HG03354 (cell line): ENCODE measurements around the gene KCNQ1.

ENCODE experiments used
- ATAC-seq: cut with Tn5 transposase; IDR thresholded peaks from one replicate; pipeline ENCODE4 v1.9.1; 2021; ENCODE audit warnings: mild to moderate bottlenecking; ENCODE audit not compliant: unreplicated experiment, poor library complexity, severe bottlenecking

The KCNQ1 gene

GRCh38 chr11:2728128-2728662, 283.4 kb downstream of the KCNQ1 start:
- ATAC-seq, result no peak

DNA sequence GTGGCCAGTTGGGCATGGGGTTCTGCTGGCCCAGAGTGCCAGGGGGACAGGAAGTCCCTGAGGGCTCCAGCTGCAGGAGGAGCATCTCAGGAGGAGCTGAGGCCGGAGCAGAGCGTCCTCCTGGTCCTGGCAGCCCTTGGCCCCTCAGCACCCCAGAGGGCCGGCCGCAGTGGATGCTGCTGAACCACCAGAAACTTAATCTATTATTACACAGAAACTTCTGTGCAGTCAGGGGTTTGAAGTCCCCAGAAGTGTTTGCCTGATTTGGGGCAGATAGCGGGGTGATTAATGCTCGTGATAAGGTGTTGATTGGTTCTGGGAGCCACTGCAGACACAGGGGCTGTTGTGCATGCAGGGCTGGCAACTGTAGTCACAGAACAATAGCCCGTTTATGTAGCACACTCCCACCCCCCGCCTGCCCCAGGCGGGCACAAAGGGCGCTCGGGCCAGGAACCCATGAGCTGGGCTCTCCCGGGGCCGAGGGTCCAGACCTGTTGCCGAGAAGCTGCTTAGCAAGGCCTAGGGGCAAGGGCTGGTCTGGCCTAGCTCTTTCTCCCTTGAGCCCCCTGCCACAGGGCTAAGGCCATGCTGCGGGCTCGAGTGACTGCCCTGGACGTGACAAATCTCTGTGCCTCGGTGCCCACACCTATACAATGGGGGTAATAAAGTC, 284.0 kb downstream of the KCNQ1 start:
- ATAC-seq, result no peak

GRCh38 chr11:2729841-2730240, 285.0 kb downstream of the KCNQ1 start:
- no peak for ATAC-seq

GRCh38 chr11:2730272-2731129, 285.7 kb downstream of the KCNQ1 start:
- no peak for ATAC-seq

DNA sequence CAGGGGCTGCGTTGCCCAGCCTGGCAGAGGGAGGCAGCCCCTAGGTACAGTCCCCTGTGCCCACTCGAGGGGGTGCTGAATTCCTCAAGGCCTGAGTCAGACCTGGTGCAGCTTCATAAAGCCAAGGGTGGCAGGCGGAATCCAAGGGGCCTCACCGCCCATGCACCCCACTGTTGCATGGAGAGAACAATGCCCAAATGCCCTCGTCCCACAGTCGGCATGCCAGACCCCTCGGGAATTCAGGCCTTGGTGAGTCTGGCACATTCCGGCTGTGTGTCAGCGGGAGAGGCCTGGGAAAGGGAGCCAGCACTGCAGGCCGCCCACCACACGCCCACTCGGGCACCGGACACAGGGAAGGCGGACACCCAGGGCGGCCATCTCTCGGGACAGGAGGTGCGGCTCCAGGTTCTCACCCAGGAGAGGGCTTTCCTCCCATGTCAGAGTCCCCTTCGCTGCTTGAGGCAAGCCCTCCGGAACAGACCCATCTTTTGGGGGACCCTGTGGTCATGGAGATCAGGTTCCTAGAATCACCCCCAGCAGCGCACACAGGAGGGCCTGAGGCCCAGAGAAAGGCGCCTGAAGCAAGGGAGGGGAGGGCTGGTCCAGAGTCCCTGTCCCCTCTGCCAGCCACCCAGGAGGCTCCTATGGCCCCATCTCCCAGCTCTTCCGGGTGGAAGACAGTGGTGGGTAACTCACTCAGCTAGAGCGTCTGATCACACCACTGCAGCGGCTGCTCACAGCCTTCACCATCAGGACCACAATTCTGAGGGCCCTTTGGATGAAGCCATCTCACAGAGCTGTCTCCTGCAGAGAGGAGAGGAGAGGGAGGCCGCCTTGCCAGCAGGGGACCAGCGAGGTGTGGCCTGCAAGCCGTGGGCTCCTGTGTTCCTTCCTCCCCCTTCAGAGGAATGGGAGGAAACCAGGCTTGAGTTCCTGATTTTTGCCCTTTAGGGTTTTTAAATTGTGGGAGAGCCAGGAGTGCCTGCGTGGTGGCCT, 286.6 kb downstream of the KCNQ1 start:
- ATAC-seq, result no peak

- ATAC-seq, result no peak
These were observed 287.6 kb downstream of the KCNQ1 start for GRCh38 chr11:2732261-2732939.

DNA sequence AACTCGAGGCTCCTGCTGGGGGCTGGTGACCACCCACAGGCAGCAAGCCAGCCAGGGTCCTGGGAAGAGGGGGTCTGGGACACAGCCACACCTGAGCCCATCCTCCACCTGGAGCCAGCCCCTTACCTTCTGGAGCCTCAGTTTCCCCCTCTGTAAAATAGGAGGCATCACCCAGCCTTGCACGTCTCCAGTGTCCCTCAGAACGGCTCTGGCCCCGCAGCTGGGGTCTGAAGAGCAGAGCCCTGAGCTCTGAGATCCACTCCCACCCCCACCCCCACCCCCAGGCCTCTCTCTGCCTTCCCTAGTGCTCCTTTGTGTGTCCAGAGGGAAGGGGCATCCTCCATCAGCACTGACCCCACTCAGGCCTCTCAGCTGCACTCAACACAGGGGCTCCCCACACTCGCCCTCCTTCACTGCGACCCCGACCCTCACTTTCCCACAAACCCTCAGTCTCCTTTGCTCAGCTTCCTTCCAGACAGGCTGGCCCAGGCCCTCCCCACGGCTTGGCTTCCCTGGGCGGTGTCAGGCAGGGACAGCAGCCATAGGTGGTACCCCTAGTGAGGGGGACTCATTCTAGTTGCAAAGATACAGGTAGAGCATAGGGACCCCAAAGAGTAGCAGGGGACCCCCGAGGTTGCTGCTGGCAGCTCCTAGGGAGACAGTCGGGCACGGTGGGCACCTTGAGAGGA, 288.3 kb downstream of the KCNQ1 start:
- ATAC-seq, result no peak

- ATAC-seq, result no peak
These were observed 289.6 kb downstream of the KCNQ1 start for GRCh38 chr11:2734181-2735052.

DNA sequence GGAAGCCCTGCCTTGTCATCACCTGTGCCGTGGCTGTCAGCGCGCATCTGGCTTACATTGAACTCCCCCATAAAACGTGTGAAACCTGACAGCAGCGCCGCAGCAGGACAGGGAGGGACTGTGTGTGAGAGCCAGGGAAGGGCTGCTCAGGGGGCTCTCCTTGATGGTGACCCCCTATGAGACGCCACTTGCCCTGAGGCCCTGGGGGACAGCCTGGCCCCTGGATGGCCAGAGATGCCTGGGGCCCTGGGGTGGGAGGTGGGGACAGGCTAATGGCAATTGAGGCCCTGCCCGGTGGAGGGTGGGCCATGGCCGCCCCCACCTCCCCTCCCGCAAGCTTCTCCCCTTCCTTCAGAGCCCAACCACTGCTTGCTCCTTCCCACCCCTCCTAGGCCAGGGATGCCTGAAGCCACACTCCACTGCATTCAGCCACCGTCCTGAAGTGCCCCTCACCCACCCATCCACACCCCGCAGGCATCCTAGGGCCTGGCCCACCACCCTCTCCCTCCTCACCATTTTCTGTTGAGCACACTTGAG, 290.3 kb downstream of the KCNQ1 start:
- ATAC-seq, result no peak

- ATAC-seq, result no peak
These were observed 291.9 kb downstream of the KCNQ1 start for GRCh38 chr11:2736577-2737225.

DNA sequence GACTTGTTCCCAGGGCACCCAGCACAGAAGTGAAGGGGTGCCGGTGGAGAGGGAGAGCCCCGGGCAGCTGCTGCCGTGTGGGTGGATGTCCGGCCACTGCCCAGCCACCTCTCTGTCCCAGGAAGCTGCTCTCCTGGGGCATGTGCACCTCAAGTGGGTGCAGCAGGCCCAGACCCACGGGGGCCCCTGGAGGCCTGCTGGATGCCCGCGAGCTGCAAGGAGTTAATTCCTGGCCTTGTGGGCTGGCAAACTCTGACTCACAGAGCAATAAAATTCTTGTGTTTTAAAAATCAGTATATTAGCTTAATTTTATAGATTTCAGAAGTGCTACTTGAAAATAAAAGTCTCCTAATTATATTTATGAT, 292.4 kb downstream of the KCNQ1 start:
- no peak for ATAC-seq

DNA sequence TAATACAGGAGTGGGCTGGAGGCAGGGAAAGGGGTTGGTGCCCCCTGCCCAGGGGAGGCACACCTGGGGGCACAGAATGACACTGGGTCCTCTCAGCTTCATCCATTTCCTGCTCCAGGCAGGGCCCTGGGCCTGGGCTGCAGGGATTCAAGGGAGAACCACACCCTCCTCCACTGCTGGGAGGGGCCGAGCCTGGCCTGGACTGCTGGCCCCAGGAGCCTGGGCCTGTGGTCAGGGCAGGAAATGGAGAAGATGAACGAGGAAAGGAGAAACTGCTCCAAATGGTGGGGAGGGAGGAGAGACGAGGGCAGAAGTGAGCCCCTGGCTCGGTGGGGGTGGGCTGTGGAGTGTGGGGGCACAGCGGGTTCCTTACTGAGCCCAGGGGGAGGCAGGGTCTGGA, 293.1 kb downstream of the KCNQ1 start:
- no peak for ATAC-seq

- ATAC-seq, result no peak
These were observed 294.0 kb downstream of the KCNQ1 start for GRCh38 chr11:2738551-2739431.

DNA sequence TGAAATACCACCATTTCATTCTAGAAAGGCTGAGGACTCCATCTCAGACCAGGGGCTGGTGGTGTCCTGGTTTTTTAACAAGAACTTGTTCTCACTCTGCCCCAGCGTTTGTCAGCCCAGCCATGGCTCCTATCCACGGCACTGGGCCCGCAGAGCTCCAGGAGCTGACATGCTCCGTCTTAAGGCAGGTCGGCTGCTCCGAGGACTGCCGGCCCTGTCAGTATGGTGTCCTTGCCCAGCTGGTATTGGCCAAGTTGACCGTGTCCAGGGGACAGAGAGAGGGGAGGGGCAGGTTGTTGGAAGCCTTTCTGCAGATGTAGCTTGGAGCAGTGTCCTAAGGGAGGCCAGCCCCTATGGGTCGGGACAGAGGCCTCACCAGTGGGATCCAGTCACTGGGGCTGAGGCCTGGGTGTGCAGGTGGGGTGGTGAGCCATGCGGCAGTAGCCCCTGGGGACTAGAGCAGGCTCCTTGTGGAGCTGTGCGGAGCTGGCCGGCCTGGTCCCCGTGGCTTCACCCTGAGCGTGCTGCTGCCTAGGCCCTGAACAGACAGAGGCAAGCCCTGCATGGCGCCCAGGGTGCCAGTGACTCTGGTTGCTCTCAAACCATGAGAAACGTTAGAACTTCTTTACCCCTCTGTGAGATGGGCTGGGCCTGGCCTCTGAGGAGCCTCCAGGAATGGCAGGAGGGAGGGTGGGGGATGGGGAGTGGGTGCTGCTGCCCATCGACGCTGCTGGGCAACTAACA, 294.9 kb downstream of the KCNQ1 start:
- ATAC-seq, result no peak

- no peak for ATAC-seq
These were observed 295.6 kb downstream of the KCNQ1 start for GRCh38 chr11:2740275-2740940.
